GM15510 (cell line): Measurements from ENCODE around the gene WDR93.

ENCODE experiments used
- POLR2A ChIP-seq: IDR thresholded peaks from 3 replicates; pipeline ENCODE4 v1.6.1; 2011; ENCODE audit warnings: borderline replicate concordance; ENCODE audit not compliant: insufficient read length; ENCODE audit errors: extremely low read depth

The WDR93 gene

DNA sequence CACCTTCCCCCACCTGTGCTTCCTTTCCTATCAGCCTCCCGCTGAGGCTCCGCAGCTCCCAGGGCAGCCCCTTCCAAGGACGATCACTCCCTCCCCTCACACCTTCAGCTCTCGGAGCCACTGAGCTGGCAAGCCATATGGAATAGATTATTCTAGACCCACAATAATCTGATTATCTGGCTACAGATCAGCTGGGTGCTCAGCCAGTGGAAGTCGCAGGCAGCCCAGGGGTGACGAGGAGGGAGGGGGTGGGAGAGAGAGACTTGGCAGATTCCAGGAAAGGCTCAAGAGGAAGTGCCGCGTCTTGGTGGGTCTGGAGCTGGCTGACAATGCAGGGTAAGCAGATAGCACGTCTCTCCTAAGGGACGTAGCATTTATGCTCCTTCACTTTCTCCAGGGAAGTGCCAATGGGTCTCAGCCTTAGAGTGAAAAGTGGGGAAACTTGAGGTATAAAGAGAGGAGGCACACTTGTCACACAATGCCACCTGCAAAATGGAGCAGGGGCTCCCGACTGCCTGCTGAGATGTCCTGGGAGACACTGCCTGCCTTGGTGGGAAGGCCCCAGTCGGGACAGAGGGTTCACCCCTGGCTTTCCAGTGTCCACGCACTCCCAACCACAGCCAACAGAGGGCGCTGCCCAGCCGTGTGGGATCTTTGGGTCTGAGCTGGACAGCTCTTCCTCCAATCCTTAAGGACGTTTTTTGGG lies 69.8 kb downstream of the WDR93 start:
- TF ChIP-seq POLR2A, result no peak

DNA sequence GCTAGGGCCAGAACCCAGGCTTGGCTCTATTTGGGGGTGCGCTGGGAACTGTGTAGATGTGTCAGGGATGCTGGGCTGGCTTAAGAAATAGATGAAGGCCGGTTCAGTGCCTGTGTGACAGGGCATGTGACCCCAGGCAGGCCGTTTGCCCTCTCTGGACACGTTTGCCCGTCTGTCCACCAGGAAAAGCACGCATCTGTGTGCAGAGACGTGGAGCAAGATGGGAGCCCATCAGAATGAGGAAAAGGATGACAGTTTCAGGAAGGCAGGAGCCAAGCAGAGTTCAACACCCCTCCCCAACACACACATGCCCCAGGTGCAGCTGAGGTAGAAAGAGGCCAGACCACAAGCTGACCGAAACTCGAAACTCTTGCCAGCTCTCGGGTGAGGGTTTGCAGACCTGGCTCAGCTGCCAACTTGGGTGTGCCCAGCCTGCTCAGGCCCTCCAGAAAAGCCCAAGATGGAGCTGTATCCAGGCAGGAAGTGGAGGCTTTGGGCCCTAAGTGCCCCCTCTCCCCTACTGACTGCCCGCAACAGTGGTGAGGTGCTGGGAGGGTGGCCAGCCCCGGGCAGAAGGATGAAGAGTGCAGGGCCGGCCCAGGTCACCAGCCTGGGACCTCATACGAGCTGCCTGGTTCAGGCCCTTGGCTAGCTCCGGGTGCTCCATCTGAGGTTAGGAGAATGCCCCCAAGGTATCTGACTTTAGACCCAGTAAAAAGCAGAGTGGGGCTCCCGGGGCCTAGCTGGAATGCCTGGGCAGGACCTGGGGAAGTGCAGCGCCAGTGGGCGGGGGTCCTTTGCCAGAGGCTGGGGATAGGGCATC lies 70.6 kb downstream of the WDR93 start:
- TF ChIP-seq POLR2A, result no peak

DNA sequence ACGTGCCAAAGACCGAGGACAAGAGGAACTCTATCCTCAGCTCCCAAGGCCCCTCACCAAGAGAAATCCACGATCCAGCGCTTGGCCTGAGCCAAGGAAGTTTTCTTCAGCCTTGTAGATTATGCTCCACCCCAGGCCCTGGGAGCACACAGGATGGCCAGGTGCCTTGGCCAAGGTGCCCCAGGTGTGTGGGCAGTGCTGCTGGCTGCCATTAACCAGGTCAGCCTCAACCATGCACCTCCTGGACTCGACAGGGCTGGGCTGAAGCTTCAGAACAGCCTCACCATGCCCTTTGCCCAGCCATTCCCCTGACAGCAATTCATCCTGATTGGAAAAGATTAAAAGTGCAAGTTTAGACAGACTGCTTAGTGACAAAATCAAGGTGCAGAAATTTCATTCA lies 71.3 kb downstream of the WDR93 start:
- no peak for TF ChIP-seq POLR2A

DNA sequence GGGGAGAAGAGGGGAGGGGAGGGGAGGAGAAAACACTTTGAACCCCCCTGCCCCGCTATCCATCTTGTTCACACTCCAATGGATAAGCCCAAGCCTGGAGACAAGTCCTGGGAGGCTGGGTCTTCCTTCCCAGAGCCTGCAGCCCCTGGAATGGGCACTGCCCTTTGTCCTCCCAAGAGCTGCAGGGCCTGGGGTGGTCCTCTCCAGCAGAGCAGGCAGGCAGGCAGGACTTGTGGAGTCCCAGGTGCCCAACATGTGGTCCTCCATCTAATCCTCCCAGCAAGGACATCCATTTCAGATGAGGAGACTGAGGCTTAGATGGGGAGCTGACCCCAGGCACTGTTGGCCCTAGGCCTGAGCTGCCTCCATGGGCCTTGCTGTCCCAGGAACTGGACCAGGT lies 75.1 kb downstream of the WDR93 start:
- TF ChIP-seq POLR2A, result no peak

DNA sequence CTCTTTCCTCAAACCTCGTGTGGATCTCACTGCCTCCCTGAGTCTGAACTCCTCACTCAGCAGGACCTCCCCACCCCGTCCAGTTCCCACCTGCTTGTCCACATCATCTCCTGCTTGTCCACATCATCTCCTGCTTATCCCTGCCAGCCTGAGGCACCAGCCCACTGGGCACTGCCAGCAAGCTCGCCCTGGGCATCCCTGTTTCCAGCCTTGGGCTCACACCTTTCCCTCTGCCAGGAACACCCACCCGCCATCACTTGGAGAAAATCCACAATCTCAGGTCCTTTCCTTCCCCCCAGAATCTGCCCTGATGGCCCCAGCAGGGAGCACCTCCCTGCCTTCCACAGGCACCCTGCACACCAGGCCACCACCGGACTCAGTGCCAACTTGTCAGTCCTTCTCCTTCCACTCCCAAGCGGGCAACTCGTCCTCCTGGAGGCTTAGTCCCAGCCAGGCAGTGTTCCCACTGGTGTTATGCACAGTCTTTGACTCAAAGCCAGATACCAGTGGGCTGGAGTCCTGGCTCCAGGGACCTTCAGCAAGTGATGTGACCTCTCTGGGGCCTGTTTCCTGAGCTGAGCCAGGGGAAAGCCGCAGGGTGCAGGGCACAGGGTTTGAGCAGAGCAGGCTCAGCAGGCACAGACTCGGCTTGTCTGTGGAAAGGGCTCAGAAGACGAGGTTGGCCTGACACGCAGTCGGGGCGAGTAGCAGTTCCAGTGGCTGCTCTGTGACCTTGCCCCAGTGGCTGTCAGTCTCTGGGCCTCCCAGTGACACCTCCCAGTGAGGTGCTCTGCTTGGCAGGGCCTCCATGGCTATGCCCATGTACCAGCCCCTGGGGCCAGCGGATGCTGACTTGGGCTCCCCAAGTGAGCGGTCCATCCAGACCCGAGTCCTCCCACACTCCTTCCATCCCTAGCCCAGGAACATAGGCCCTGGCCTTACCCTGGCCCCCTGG lies 76.0 kb downstream of the WDR93 start:
- TF ChIP-seq POLR2A, result no peak

DNA sequence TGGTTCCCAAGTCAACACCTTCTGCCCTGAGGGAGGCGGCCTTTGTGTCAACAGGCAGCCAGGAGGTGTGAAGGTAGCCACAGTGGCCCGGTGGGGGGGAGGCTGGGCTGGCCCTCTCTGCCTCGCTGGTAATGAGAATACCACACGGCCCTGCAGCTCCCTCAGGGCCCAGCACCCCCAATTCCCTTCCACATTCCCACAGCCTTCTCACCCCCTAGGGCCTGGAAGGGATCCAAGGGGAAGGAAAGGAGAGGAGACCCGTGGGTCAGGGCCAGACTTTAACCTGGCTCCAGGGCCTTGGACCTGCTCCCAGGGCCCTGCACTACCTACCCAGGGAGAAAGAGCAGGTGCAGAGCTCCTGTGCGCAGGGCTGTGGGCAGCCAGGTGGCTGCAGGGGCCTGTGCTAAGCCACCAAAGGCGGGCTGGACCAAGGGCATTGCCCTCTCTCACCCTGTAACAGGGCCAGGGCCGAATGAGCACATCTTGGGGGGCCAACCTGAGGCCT lies 76.9 kb downstream of the WDR93 start:
- TF ChIP-seq POLR2A, result no peak

DNA sequence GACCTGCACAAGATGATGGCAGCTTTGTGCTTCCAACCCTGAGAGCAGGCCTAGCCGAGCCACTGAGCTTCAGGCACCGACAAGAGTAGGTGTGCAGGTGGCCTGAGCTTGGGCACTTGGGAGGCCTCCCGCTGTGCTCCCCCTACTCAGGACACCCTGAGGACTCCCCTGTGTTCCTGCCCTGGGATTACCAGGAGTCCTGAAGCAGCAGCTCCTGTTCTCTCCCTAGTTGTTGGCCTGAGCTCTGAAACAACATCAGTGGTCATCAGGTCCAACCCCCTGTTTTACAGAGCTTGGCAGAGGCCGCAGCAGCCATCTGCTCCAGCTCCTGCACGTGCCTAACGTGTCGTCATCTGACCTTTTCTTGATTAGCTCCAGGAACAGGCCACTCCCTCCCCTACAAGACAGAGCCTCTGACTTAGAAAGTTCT lies 77.5 kb downstream of the WDR93 start:
- TF ChIP-seq POLR2A, result no peak

DNA sequence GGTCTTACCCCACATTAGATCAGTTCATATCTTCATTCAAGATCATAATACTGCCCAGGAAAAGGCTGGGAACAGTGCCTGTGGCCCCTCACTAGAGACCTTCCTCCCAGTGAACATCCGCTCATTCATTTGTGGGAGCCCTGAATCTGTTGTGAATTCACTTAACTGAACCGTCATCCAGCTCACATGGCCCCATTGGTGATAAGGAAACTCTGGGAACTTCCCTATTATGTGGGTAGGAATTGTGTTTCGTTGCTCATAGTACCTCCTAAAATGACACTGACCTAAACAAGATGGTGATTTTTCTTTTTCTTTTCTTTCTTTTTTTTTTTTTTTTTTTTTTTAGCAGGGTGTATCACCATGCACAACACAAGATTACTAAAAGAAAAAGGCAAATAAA lies 78.8 kb downstream of the WDR93 start:
- no peak for TF ChIP-seq POLR2A

DNA sequence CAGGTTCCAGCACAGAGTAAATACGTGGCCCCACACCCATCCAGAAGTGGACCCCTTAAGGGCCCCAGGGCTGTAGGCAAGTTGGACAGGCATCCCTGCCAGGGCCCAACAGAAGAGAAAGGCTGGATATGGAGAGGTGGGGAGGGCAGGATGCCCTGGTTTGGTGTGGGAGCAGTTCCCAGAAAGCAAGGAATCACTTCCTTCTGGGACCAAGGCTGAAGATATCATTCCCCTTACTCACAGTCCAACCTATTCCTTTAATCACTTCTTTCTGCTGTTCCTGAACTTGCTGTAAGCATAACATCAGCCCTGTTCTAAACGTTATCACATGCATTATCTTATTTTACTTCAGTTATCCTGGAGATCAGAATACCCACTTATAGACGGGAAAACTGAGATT lies 79.4 kb downstream of the WDR93 start:
- TF ChIP-seq POLR2A, result no peak

DNA sequence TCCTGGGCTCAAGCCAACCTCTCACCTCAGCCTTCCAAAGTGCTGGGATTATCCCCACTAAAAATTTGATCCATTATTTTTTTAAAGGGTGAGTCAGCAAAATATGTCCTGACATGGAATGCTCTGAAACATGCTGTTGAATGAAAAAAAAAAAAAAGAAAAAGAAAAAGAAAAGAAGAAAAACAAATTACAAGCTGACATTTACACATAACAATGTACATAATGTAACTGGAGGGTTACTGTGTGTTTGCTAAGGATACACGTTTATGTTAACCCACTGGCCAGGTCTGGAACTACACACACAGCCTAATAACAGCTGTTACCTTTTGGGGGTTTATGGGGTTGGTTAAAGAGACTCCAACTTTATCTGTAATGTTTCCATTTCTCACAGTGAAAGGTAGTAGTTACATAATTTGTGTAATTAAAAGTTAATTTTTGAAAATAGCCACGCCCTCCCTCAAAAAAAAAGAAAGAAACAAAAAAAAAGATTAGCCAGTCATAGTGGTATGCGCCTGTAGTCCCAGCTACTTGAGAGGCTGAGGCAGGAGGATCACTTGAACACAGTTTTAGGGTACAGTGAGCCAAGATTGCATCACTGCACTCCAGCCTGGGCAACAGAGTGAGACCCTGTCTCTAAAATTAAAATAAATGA lies 82.4 kb downstream of the WDR93 start:
- no peak for TF ChIP-seq POLR2A

DNA sequence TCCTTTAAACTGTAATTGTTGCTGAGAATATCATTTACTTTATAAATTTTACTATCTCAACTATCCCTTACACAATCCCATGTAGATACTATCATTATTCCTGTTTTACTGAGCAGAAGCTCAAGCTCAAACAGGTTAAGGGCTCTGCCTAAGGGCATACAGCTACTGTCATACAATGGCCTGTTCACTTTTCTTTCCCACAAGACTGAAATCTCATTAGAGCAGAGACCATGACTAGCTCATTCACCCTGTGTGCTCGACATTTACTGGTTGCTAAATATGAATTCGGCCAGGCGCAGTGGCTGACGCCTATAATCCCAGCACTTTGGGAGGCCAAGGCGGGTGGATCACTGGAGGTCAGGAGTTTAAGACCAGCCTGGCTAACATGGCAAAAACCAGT lies 83.9 kb downstream of the WDR93 start:
- TF ChIP-seq POLR2A, result no peak

DNA sequence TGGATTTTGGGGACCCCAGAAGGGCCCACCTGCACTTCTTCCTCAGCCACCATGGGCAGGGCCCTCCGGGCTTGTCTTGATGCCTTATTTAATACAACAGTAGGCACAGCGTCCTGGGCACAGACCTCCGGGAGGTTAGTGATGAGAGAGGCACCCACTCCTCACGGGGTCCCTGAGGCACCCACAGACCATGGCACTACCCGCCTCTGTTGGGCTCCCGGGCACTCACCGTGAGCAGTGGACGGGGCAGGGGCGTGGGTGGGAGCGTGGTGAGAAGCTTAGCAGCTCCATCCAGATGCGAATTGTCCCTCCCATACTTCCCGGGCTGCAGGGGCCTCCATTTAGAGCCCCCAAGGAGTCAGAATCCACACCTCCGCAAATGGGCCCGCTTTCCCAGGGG lies 85.2 kb downstream of the WDR93 start:
- no peak for TF ChIP-seq POLR2A

DNA sequence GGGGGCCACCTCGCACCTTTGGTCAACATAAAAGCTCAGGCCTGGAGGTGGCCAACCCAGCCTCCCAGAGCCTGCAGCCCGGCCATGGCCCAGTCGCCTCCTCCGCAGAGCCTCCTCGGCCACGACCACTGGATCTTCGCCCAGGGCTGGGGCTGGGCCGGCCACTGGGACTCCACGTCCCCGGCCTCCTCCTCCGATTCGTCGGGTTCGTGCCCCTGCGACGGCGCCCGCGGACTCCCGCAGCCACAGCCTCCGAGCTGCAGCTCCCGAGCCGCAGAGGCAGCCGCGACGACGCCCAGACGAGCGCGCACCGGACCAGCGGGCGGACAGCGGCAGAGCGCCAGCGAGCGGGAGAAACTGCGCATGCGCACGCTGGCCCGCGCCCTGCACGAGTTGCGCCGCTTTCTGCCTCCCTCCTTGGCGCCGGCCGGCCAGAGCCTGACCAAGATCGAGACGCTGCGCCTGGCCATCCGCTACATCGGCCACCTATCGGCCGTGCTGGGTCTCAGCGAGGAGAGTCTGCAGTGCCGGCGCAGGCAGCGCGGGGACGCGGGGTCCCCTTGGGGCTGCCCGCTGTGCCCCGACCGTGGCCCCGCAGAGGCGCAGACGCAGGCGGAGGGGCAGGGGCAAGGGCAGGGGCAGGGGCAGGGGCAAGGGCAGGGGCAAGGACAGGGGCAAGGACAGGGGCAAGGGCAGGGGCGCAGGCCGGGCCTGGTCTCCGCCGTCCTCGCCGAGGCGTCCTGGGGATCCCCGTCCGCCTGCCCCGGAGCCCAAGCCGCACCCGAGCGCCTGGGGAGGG lies 85.9 kb downstream of the WDR93 start, which contains the start of gene MESP2:
TSS of gene MESP2 (plus strand) at position 59 of the 799 bp plus-strand sequence. CDS start at position 85, 26 bp downstream.
- no peak for TF ChIP-seq POLR2A
